DND-41 (cell line): Measurements from ENCODE around the gene CDS1.

Experiments
- ATAC-seq: fragments of 200-7000 bp; cut with Tn5 transposase; 3 replicates; pipeline ENCODE4 v1.9.1; 2021; ENCODE audit warnings: low read depth; ENCODE audit not compliant: insufficient read depth
- DNase-seq: peaks from one replicate; pipeline ENCODE4 v3.0.0-alpha.2; 2020
- H2AFZ ChIP-seq: 2 replicates; pipeline ENCODE4 v1.6.0; 2012; ENCODE audit warnings: low read depth, low read length
- H3K27ac ChIP-seq: 2 replicates; pipeline ENCODE4 v1.5.1; 2012; ENCODE audit warnings: low read length, inconsistent platforms
- H3K27me3 ChIP-seq: fragments of 200-600 bp; sonication (generic); 2 replicates; pipeline ENCODE4 v1.6.0; 2012; ENCODE audit warnings: low read length, mild to moderate bottlenecking, inconsistent platforms; ENCODE audit not compliant: insufficient read depth, poor library complexity
- H3K36me3 ChIP-seq: 2 replicates; pipeline ENCODE4 v1.5.1; 2012; ENCODE audit warnings: low read length, inconsistent platforms; ENCODE audit not compliant: insufficient read depth
- H3K4me1 ChIP-seq: 2 replicates; pipeline ENCODE4 v1.5.1; 2012; ENCODE audit warnings: mild to moderate bottlenecking, low read length; ENCODE audit not compliant: insufficient read depth
- H3K4me2 ChIP-seq: 2 replicates; pipeline ENCODE4 v1.6.0; 2012; ENCODE audit warnings: mild to moderate bottlenecking, moderate library complexity, low read length, inconsistent platforms; ENCODE audit not compliant: insufficient read depth
- H3K4me3 ChIP-seq, 2 experiments: fragments of 200-600 bp in 1 of 2; shearing (Covaris generic) in 1 of 2; 2 replicates each; pipeline ENCODE4 v1.5.1; 2012 to 2016; ENCODE audit warnings: inconsistent platforms in 2 of 2, low read length in 2 of 2, mild to moderate bottlenecking in 2 of 2, low read depth in 1 of 2, moderate library complexity in 1 of 2
- H3K79me2 ChIP-seq: 2 replicates; pipeline ENCODE4 v1.6.0; 2012; ENCODE audit warnings: low read length, inconsistent platforms; ENCODE audit not compliant: insufficient read depth
- H3K9ac ChIP-seq: 2 replicates; pipeline ENCODE4 v1.6.0; 2012; ENCODE audit warnings: low read depth, mild to moderate bottlenecking, inconsistent platforms, low read length, moderate library complexity
- H3K9me3 ChIP-seq: 2 replicates; pipeline ENCODE4 v1.5.1; 2012; ENCODE audit warnings: low read length, moderate library complexity, mild to moderate bottlenecking, inconsistent platforms; ENCODE audit not compliant: insufficient read depth, severe bottlenecking
- H4K20me1 ChIP-seq: 2 replicates; pipeline ENCODE4 v1.6.0; 2012; ENCODE audit warnings: low read length; ENCODE audit not compliant: insufficient read depth
- EZH2 ChIP-seq: IDR thresholded peaks from 3 replicates; pipeline ENCODE4 v1.6.1; 2012; ENCODE audit warnings: borderline replicate concordance, low read depth, mild to moderate bottlenecking, moderate library complexity, low read length, inconsistent platforms; ENCODE audit not compliant: severe bottlenecking
- TF ChIP-seq, protein P1 (sequence below): IDR thresholded peaks from 2 replicates; pipeline ENCODE4 v1.5.1; 2012; ENCODE audit warnings: borderline replicate concordance, low read length, moderate library complexity, mild to moderate bottlenecking; ENCODE audit not compliant: poor library complexity, severe bottlenecking; ENCODE audit errors: extremely low read depth

Gene CDS1

GRCh38 chr4:84569009-84569408 lies 13.9 kb upstream of the CDS1 start:
- Histone ChIP-seq H2AFZ (no peak overlapping the region), H3K27me3 (no peaks in the 10 kb centered on the region), H4K20me1 (no peaks in the 10 kb centered on the region), H3K27ac (no peak overlapping the region), H3K79me2 (no peaks in the 10 kb centered on the region), H3K9me3 (no peaks in the 10 kb centered on the region), H3K4me1 (no peaks in the 10 kb centered on the region), H3K9ac (no peak overlapping the region), H3K36me3 (no peaks in the 10 kb centered on the region), H3K4me3 (no peak overlapping the region), H3K4me2 (no peak overlapping the region)
- no peak for TF ChIP-seq EZH2
- TF ChIP-seq, protein P1, sequence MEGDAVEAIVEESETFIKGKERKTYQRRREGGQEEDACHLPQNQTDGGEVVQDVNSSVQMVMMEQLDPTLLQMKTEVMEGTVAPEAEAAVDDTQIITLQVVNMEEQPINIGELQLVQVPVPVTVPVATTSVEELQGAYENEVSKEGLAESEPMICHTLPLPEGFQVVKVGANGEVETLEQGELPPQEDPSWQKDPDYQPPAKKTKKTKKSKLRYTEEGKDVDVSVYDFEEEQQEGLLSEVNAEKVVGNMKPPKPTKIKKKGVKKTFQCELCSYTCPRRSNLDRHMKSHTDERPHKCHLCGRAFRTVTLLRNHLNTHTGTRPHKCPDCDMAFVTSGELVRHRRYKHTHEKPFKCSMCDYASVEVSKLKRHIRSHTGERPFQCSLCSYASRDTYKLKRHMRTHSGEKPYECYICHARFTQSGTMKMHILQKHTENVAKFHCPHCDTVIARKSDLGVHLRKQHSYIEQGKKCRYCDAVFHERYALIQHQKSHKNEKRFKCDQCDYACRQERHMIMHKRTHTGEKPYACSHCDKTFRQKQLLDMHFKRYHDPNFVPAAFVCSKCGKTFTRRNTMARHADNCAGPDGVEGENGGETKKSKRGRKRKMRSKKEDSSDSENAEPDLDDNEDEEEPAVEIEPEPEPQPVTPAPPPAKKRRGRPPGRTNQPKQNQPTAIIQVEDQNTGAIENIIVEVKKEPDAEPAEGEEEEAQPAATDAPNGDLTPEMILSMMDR: no peak
- ATAC-seq (no peak), DNase-seq (no peak)

- Histone ChIP-seq H3K4me1 (no peaks in the 10 kb centered on the region), H4K20me1 (no peaks in the 10 kb centered on the region), H3K9ac (no peak overlapping the region), H3K4me3 (no peak overlapping the region), H3K27ac (no peak overlapping the region), H3K9me3 (no peaks in the 10 kb centered on the region), H3K4me2 (no peak overlapping the region), H3K36me3 (no peaks in the 10 kb centered on the region), H2AFZ (no peak overlapping the region), H3K79me2 (no peaks in the 10 kb centered on the region), H3K27me3 (no peaks in the 10 kb centered on the region)
- TF ChIP-seq, protein P1: no peak
- TF ChIP-seq EZH2: no peak
- no peak for DNase-seq
- no peak for ATAC-seq
These were observed 9.4 kb upstream of the CDS1 start for GRCh38 chr4:84573385-84574068.

- Histone ChIP-seq H3K9me3 (no peaks in the 10 kb centered on the region), H3K4me1 (no peaks in the 10 kb centered on the region), H4K20me1 (no peaks in the 10 kb centered on the region), H3K9ac (no peak overlapping the region), H3K4me3 (no peak overlapping the region), H3K4me2 (no peak overlapping the region), H3K27me3 (no peaks in the 10 kb centered on the region), H2AFZ (no peak overlapping the region), H3K27ac (no peak overlapping the region), H3K36me3 (no peaks in the 10 kb centered on the region), H3K79me2 (no peaks in the 10 kb centered on the region)
- DNase-seq (no peak), ATAC-seq (no peak)
- TF ChIP-seq EZH2: no peak
- TF ChIP-seq, protein P1: no peak
These were observed 8.7 kb upstream of the CDS1 start for GRCh38 chr4:84574069-84574720.
